NCI-H2107 treated with DMSO at 0.1 percent for 48 hours (cell line): ENCODE results near the gene ZNF827.

Experiments used
- DNase-seq: peaks from one replicate; lab custom pipeline; 2025; ENCODE audit not compliant: unreplicated experiment; lab: John Stamatoyannopoulos, UW

ZNF827 gene

GRCh38 chr4:145769450-145770037 is 169.1 kb downstream of the ZNF827 start:
- DNase-seq: no peak

GRCh38 chr4:145766273-145766672 is 172.3 kb downstream of the ZNF827 start:
- DNase-seq: no peak

GRCh38 chr4:145763399-145763798 is 175.2 kb downstream of the ZNF827 start:
- no peak for DNase-seq

- no peak for DNase-seq
Measured at GRCh38 chr4:145762719-145763118, 175.9 kb downstream of the ZNF827 start.

GRCh38 chr4:145760961-145761929 is 177.4 kb downstream of the ZNF827 start:
- DNase-seq: no peak

GRCh38 chr4:145760176-145760575 is 178.4 kb downstream of the ZNF827 start:
- DNase-seq: no peak

GRCh38 chr4:145757188-145757587 is 181.4 kb downstream of the ZNF827 start:
- DNase-seq: no peak

- DNase-seq: no peak
Measured at GRCh38 chr4:145756244-145756643, 182.4 kb downstream of the ZNF827 start.

- no peak for DNase-seq
Measured at GRCh38 chr4:145755802-145756201, 182.8 kb downstream of the ZNF827 start.

GRCh38 chr4:145743641-145744040 is 195.0 kb downstream of the ZNF827 start:
- DNase-seq: no peak

GRCh38 chr4:145740806-145741205 is 197.8 kb downstream of the ZNF827 start:
- no peak for DNase-seq

- no peak for DNase-seq
Measured at GRCh38 chr4:145739845-145740244, 198.8 kb downstream of the ZNF827 start.

GRCh38 chr4:145736241-145736831 is 202.3 kb downstream of the ZNF827 start:
- no peak for DNase-seq

- no peak for DNase-seq
Measured at GRCh38 chr4:145735827-145736226, 202.8 kb downstream of the ZNF827 start.

GRCh38 chr4:145735347-145735675 is 203.3 kb downstream of the ZNF827 start:
- no peak for DNase-seq

GRCh38 chr4:145734576-145735346 is 203.9 kb downstream of the ZNF827 start:
- DNase-seq: no peak

GRCh38 chr4:145734031-145734430 is 204.6 kb downstream of the ZNF827 start:
- DNase-seq: no peak

GRCh38 chr4:145732895-145733880 is 205.4 kb downstream of the ZNF827 start:
- DNase-seq: peak; percentile 22

GRCh38 chr4:145732001-145732815 is 206.4 kb downstream of the ZNF827 start:
- no peak for DNase-seq
